AG20443 (cell line): ENCODE results near the gene HELQ.

Experiments
- DNase-seq: peaks from one replicate; pipeline ENCODE4 v3.0.0; 2012; ENCODE audit warnings: low spot score, mixed read lengths

HELQ gene

GRCh38 chr4:83372931-83373330, 82.7 kb downstream of the HELQ start:
- DNase-seq, result no peak

GRCh38 chr4:83371936-83372335, 83.7 kb downstream of the HELQ start:
- DNase-seq, result no peak

- no peak for DNase-seq
These were observed 84.4 kb downstream of the HELQ start for GRCh38 chr4:83371235-83371634.

DNA sequence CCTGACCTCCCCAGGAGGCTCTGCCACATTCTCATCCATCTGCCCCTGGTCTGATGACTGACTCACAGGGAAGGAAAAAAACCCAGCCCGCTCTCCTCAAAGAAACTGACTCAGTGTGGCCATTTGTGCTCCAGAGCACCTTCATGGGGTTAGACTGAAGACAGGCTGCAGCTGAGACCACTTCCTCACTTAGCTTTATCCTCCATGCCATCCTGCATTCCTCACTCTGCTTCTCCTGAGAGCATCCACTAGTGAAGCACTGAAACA, 85.0 kb downstream of the HELQ start:
- DNase-seq, result no peak

GRCh38 chr4:83369831-83370639, 85.6 kb downstream of the HELQ start:
- no peak for DNase-seq

- DNase-seq, result no peak
These were observed 91.3 kb downstream of the HELQ start for GRCh38 chr4:83364312-83364711.

DNA sequence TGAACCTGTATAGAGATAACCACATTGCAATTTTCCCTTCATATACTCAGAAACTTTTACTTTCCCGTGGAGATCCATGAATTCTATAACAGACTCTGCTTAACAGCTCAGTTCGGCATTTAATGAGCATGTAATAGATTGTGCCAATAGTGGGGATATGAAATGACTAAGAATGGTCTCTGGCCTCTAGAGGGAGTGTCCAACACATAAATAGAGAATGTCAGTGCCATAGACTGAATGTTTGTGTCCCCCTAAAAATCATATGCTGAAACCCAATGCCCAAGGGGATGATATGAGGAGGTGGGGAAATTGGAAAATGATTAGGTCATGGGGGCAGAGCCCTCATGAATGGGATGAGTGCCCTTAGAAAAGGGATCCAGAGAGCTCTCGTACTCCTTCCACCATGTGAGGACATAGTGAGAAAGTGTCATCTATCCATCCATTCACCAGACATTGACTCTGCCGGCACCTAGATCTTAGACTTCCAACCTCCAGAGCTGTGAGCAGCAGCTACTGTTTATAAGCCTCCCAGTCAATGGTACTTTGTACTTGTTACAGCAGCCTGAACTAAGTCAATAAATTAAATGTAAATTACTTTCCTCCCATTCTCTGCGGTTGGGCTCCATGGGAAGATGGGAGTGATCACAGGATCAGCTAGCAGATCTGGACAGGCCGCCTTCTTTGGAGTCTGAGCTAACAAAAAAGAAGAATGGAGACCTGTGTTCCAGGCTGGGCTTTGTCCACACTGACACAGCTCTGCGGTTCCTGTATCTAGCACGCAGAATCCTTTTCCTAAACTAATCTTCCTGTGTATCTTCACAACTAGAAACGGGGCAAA, 92.9 kb downstream of the HELQ start:
- DNase-seq, result peak; percentile 47

DNA sequence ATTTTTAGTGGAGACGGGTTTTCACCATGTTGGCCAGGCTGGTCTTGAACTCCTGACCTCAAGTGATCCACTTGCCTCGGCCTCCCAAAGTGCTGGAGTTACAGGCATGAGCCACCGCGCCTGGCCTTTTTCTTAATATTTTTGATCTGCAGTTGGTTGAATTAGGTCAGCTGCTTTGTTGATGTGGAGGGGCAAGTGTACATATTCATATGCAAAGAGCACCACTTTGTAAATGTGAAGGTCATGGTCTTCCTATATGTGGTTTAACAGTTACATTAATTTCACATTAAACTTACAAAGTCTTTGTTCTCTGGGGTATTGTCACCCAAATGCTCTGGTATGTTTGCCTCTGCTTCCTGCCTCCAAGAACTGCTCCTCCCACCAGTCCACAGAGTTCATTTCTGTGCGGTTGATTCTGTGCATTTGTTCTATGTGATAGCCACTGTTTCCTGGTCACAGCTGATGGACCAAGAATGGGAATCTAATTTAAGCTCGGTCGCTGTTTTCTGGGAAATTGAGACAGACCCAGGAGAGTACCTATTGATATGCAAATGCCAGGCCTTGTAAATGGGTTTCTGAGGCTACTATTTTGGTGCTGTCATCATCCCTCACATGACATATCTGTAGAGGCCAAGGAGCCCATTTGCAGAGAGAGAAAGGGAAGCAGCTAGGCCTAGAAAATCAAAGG, 94.1 kb downstream of the HELQ start:
- no peak for DNase-seq

- no peak for DNase-seq
These were observed 95.6 kb downstream of the HELQ start for GRCh38 chr4:83360018-83360417.

- peak; percentile 66 for DNase-seq
These were observed 97.2 kb downstream of the HELQ start for GRCh38 chr4:83358410-83358809.
